Choroid plexus epithelial cell (primary cell): Measurements from ENCODE around the gene TMEM185B.

Source experiments
- DNase-seq: peaks from one replicate; pipeline ENCODE4 v3.0.0-alpha.2; 2010; ENCODE audit warnings: low read depth
- H3K4me3 ChIP-seq: 2 replicates; pipeline ENCODE4 v1.5.1; 2011; ENCODE audit warnings: low read depth, mild to moderate bottlenecking, control low read depth, low read length, moderate library complexity
- CTCF ChIP-seq: conservative IDR thresholded peaks from 2 replicates; pipeline ENCODE4 v1.5.1; 2011; ENCODE audit warnings: low read depth, mild to moderate bottlenecking, control low read depth, inconsistent platforms, low read length, moderate library complexity

The TMEM185B gene

DNA sequence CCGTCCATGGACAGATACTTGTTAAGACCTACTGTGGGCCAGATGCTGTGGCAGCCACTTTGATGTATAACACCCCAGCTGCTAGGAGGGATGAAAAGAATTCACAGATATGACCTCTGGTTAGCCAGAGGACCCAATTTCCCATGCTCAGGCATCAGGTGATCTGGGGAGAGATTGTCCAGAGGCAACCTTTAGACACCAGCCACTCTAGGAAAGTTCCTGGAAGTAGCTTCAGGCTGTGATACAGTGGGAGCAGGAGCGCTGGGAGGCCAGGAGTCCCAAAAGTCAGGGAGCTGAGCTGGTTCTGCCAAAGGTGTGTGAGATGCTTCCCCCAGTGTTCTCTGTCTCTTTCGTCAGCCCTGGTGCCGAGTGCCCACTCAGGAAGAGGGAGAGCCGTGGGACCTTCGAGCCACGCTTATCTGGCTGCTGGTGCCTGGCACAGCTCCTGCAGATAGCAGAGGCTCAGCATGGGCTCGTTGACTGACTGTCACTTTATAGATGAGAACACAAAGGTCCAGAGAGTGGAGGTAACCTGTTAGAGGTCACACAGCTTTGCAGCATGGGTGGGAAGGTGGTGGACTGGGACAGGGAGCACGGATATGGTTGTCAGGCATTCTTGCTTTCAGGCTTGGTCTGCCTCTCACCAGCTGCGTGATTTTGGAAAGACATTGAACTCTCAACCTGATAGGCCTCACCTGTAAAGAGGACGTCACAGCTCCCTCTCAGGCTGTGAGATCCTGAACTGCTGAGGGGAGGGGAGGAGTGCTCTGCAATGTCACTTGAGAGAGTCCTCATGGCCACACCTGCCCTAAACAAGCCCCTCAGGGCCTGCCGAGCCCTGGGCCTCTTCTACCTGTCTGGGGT, 21.7 kb upstream of the TMEM185B start:
- no peak for TF ChIP-seq CTCF
- H3K4me3 ChIP-seq: no peak overlapping the region
- no peak for DNase-seq

DNA sequence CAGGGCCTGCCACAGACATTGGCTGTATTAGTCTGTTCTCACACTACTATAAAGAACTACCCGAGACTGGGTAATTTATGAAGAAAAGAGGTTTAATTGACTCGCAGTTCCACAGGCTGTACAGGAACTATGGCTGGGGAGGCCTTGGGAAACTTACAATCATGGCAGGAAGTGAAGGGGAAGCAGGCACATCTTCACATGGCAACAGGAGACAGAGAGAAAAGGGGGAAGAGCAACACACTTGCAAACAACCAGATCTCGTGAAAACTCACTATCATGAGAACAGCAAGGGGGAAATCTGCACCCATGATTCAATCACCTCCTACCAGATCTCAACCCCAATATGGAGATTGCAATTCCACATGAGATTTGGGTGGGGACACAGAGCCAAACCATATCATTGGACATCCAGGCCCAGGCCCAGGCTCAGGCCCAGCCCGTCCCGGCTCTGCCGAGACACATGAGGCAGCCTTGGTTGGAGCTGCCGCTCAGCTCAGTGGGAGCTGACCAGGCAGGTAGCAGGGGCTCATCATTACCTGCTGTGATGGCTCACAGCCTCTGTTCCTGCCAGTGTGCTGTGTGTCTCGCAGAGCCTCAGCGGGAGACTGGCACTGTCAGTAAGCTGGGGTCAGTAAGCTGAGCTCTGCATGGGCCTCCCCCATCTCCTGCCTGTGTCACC, 20.8 kb upstream of the TMEM185B start:
- no peak for TF ChIP-seq CTCF
- H3K4me3 ChIP-seq: no peak overlapping the region
- DNase-seq: no peak

GRCh38 chr2:120243211-120243610, 20.0 kb upstream of the TMEM185B start:
- DNase-seq: peak; percentile 41
- H3K4me3 ChIP-seq: no peak overlapping the region
- no peak for TF ChIP-seq CTCF

- no peak for DNase-seq
- no peak for TF ChIP-seq CTCF
- no peak overlapping the region for H3K4me3 ChIP-seq
These were observed 18.5 kb upstream of the TMEM185B start for GRCh38 chr2:120241684-120242083.

- no peak overlapping the region for H3K4me3 ChIP-seq
- no peak for DNase-seq
- no peak for TF ChIP-seq CTCF
These were observed 17.8 kb upstream of the TMEM185B start for GRCh38 chr2:120240901-120241429.

DNA sequence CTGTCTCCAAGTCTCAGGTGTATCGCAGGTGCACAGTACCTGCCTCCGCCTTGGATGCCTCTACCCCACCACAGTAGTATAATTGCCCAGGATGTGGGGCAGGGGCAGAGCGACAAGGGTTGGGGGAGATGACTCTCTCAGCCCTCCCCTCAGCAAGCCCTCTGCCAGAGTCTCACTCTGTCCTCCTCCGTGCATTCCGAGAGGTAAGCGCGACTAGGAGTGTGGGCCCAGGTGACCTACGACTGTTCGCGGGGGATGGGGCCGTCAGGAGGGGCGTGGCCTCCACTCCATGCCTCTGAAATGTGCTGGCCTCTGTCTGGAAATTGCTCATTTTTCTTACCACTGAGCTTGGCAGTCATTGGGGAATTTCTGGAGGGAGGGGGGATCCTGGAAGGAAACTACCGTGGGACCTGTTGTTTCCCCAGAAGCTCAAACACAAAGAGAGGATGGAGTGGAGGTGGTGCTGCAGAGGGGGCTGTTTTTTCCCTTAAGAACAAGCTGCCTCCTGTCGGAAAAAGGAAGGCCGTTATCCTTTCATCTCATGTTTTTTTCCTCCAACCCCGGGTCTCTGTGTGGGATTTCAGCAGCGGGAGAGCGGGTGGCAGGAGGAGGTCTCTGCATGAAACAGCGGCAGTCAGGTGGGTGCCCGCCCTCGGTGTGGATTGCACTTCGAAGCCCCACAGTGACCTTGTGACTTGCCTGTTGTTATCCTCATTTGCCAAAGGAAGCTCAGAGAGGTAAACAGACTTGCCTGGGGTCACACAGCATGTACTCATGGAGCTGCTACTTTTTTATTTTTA, 16.5 kb upstream of the TMEM185B start:
- no peak for TF ChIP-seq CTCF
- DNase-seq: peak; percentile 88
- no peak overlapping the region for H3K4me3 ChIP-seq
